HepG2 (cell line): ENCODE measurements around the gene INTS1. TPM values are rescaled to one million over a fixed set of nuclear protein-coding genes. Genes with fewer than 3 reads are reported as not detected.
A peak's percentile ranks its signal among the peaks of the same experiment; 100 is the strongest.

ENCODE experiments used
- ARHGAP35 ChIP-seq: sonication (generic); formaldehyde crosslinking; IDR thresholded peaks from 2 replicates; pipeline ENCODE4 v1.9.0; 2022; ENCODE audit warnings: mild to moderate bottlenecking, inconsistent platforms, moderate library complexity, missing genetic modification reagents, borderline replicate concordance
- ATF4 ChIP-seq, 2 experiments: fragments of 450-650 bp in 1 of 2; sonication (generic) in 1 of 2; formaldehyde crosslinking; IDR thresholded peaks; 2 replicates each; pipeline versions ENCODE4 v1.5.0 to v1.8.0; 2020 to 2022; ENCODE audit warnings: mild to moderate bottlenecking in 1 of 2, missing genetic modification reagents in 1 of 2
- CREB1 ChIP-seq, 2 experiments: fragments of 450-650 bp in 1 of 2; IDR thresholded peaks; 2 replicates each; pipeline ENCODE4 v1.6.1; 2016 to 2017; ENCODE audit warnings: control low read depth in 1 of 2, mild to moderate bottlenecking in 1 of 2, missing compliant biosample characterization in 1 of 2, missing genetic modification characterization in 1 of 2
- GTF3A ChIP-seq: sonication (generic); formaldehyde crosslinking; conservative IDR thresholded peaks from 2 replicates; pipeline ENCODE4 v1.4.0; 2020; ENCODE audit warnings: mild to moderate bottlenecking, missing genetic modification reagents
- HIVEP1 ChIP-seq: sonication (generic); formaldehyde crosslinking; IDR thresholded peaks from 2 replicates; pipeline ENCODE4 v1.4.0; 2020; ENCODE audit warnings: mild to moderate bottlenecking, missing genetic modification reagents
- HNF4G ChIP-seq, 2 experiments: sonication (generic) in 1 of 2; formaldehyde crosslinking in 1 of 2; IDR thresholded peaks; 2 replicates each; pipeline versions ENCODE4 v1.4.0 to v1.6.1; 2011 to 2020; ENCODE audit warnings: borderline replicate concordance in 2 of 2, low read depth in 2 of 2, mild to moderate bottlenecking in 2 of 2, low read length in 1 of 2, missing genetic modification reagents in 1 of 2, moderate library complexity in 1 of 2
- JUND ChIP-seq: sonication (generic); formaldehyde crosslinking; IDR thresholded peaks from 2 replicates; pipeline ENCODE4 v1.8.0; 2022; ENCODE audit warnings: mild to moderate bottlenecking, missing genetic modification reagents
- KMT2A ChIP-seq: sonication (generic); formaldehyde crosslinking; IDR thresholded peaks from 2 replicates; pipeline ENCODE4 v1.4.0; 2020; ENCODE audit warnings: missing genetic modification reagents
- MAF1 ChIP-seq: sonication (generic); formaldehyde crosslinking; IDR thresholded peaks from 2 replicates; pipeline ENCODE4 v1.5.0; 2020; ENCODE audit warnings: missing genetic modification reagents, borderline replicate concordance
- MIER3 ChIP-seq: IDR thresholded peaks from 2 replicates; pipeline ENCODE4 v1.6.1; 2016; ENCODE audit warnings: missing compliant biosample characterization, borderline replicate concordance
- NCOA1 ChIP-seq: sonication (generic); formaldehyde crosslinking; IDR thresholded peaks from 2 replicates; pipeline ENCODE4 v1.9.0; 2021; ENCODE audit warnings: missing genetic modification reagents
- PAX8 ChIP-seq: sonication (generic); formaldehyde crosslinking; IDR thresholded peaks from 2 replicates; pipeline ENCODE4 v1.8.0; 2022; ENCODE audit warnings: mild to moderate bottlenecking, missing genetic modification reagents, borderline replicate concordance
- PHF5A ChIP-seq: IDR thresholded peaks from one replicate; pipeline ENCODE4 v1.6.1; 2018; ENCODE audit warnings: low read depth, missing genetic modification reagents; ENCODE audit not compliant: unreplicated experiment
- POGK ChIP-seq: sonication (generic); formaldehyde crosslinking; conservative IDR thresholded peaks from 2 replicates; pipeline ENCODE4 v1.8.0; 2022; ENCODE audit warnings: mild to moderate bottlenecking, moderate library complexity, missing genetic modification reagents
- SMAD9 ChIP-seq: sonication (generic); formaldehyde crosslinking; IDR thresholded peaks from 2 replicates; pipeline ENCODE4 v1.5.1; 2020; ENCODE audit warnings: mild to moderate bottlenecking, missing genetic modification reagents
- SOX5 ChIP-seq: IDR thresholded peaks from 2 replicates; pipeline ENCODE4 v1.6.1; 2016; ENCODE audit warnings: borderline replicate concordance
- SP140L ChIP-seq: sonication (generic); formaldehyde crosslinking; IDR thresholded peaks from 2 replicates; pipeline ENCODE4 v1.4.0; 2020; ENCODE audit warnings: missing genetic modification reagents, borderline replicate concordance
- SPEN ChIP-seq: sonication (generic); formaldehyde crosslinking; IDR thresholded peaks from 2 replicates; pipeline ENCODE4 v1.5.1; 2020; ENCODE audit warnings: low read depth, mild to moderate bottlenecking, missing genetic modification reagents
- ZC3H13 ChIP-seq: sonication (generic); formaldehyde crosslinking; IDR thresholded peaks from 2 replicates; pipeline ENCODE4 v1.8.1; 2023; ENCODE audit warnings: mild to moderate bottlenecking, missing genetic modification reagents, moderate library complexity
- ZIK1 ChIP-seq: sonication (generic); formaldehyde crosslinking; IDR thresholded peaks from 2 replicates; pipeline ENCODE4 v1.5.0; 2020; ENCODE audit warnings: mild to moderate bottlenecking, low read depth, missing genetic modification reagents, borderline replicate concordance
- ZNF251 ChIP-seq: sonication (generic); formaldehyde crosslinking; IDR thresholded peaks from 2 replicates; pipeline ENCODE4 v1.9.0; 2021; ENCODE audit warnings: mild to moderate bottlenecking, missing genetic modification reagents
- ZNF414 ChIP-seq: sonication (generic); formaldehyde crosslinking; IDR thresholded peaks from 2 replicates; pipeline ENCODE4 v1.5.0; 2020; ENCODE audit warnings: missing genetic modification reagents
- ZNF564 ChIP-seq: sonication (generic); formaldehyde crosslinking; IDR thresholded peaks from 2 replicates; pipeline ENCODE4 v1.8.1; 2023; ENCODE audit warnings: mild to moderate bottlenecking, missing genetic modification reagents
- ZNF773 ChIP-seq: sonication (generic); formaldehyde crosslinking; IDR thresholded peaks from 2 replicates; pipeline ENCODE4 v1.4.0; 2020; ENCODE audit warnings: missing genetic modification reagents, borderline replicate concordance
- ZNF891 ChIP-seq: sonication (generic); formaldehyde crosslinking; IDR thresholded peaks from 2 replicates; pipeline ENCODE4 v1.5.0; 2020; ENCODE audit warnings: mild to moderate bottlenecking, missing genetic modification reagents
- polyA plus RNA-seq, 8 experiments: library from polyadenylated mRNA; depleted of rRNA in 3 of 8; stranded (reverse) in 7 of 8; unstranded in 1 of 8; fragments of >200 nt; fragmentation: Illumina TruSeq in 4 of 8; extraction: Trizol in 4 of 8; gene quantifications; 2 replicates each; pipeline versions ENCODE4 v1.2.1 to v1.2.3, GENCODE V29; 2011 to 2016; ENCODE audit warnings: low read depth in 4 of 8, missing spikeins in 1 of 8, mixed read lengths in 1 of 8; ENCODE audit not compliant: insufficient read depth in 1 of 8
- total RNA-seq, 5 experiments: library from RNA; depleted of rRNA; stranded (reverse); fragments of >200 nt; fragmentation: Illumina TruSeq; extraction: Trizol; gene quantifications; 2 replicates each; pipeline ENCODE4 v1.2.3, GENCODE V29; 2016; ENCODE audit warnings: low read depth in 1 of 5

The INTS1 gene
- total and polyA plus RNA-seq, 2 of the 13 experiments (the other 11 are each of a cell fraction or from before 2014, with no cell fraction given), result 13.7 to 29.0 TPM

- peak; percentile 56; the same call in 1 of the 2 replicates for TF ChIP-seq ZC3H13 (CRISPR knock-in tag)
- no peak for TF ChIP-seq ZNF564 (CRISPR knock-in tag)
- peak; percentile 57; the same call in 1 of the 2 replicates for TF ChIP-seq KMT2A
- TF ChIP-seq PAX8, result no peak
- TF ChIP-seq HIVEP1 (CRISPR knock-in tag), result peak; percentile 94
- 0 out of 2 replicates have a peak, but pooled peaks have one; percentile 17 for TF ChIP-seq GTF3A
- TF ChIP-seq ZNF773 (CRISPR knock-in tag), result peak; percentile 47; the same call in 1 of the 2 replicates
- no peak for TF ChIP-seq ZNF251 (CRISPR knock-in tag)
- TF ChIP-seq ARHGAP35, result peak; percentile 32; the same call in 1 of the 2 replicates
- peak; percentile 61; the same call in 1 of the 2 replicates for TF ChIP-seq MIER3 (CRISPR knock-in tag)
- peak; percentile 81; the same call in 1 of the 2 replicates for TF ChIP-seq ZNF891 (CRISPR knock-in tag)
- TF ChIP-seq NCOA1 (CRISPR knock-in tag), result peak; percentile 89
- peak; percentile 60; the same call in 1 of the 2 replicates for TF ChIP-seq MAF1
- no peak for TF ChIP-seq POGK (CRISPR knock-in tag)
- 0 out of 2 replicates have a peak, but pooled peaks have one; percentile 24 for TF ChIP-seq HNF4G (IDR thresholded peaks at IDR 0.05; ENCODE audit: borderline replicate concordance, low read depth, low read length)
- peak; percentile 63; the same call in 1 of the 2 replicates for TF ChIP-seq HNF4G (CRISPR knock-in tag; IDR thresholded peaks at IDR 0.05; ENCODE audit: borderline replicate concordance, low read depth)
- TF ChIP-seq SPEN (CRISPR knock-in tag), result peak; percentile 74
- peak; percentile 100 for TF ChIP-seq JUND (CRISPR knock-in tag)
- TF ChIP-seq ZNF414, result peak; percentile 82; the same call in 1 of the 2 replicates
- TF ChIP-seq SMAD9 (CRISPR knock-in tag), result no peak
- 0 out of 4 replicates have a peak, but pooled peaks of 1 of the 2 experiments have one; percentile 58 for TF ChIP-seq ATF4 (CRISPR knock-in tag; IDR thresholded peaks at IDR 0.05)
- TF ChIP-seq CREB1 (IDR thresholded peaks at IDR 0.05), result peak; percentile 86
- TF ChIP-seq CREB1 (CRISPR knock-in tag; IDR thresholded peaks at IDR 0.05), result peak; percentile 81; the same call in 1 of the 2 replicates
- TF ChIP-seq SOX5 (CRISPR knock-in tag), result peak; percentile 53; the same call in 1 of the 2 replicates
- peak; percentile 72; the same call in 1 of the 2 replicates for TF ChIP-seq ZIK1 (CRISPR knock-in tag)
- TF ChIP-seq SP140L (CRISPR knock-in tag), result peak; percentile 53; the same call in 1 of the 2 replicates
- TF ChIP-seq PHF5A (CRISPR knock-in tag), result peak; percentile 56
Observed at GRCh38 chr7:1536743-1537534, 32.8 kb upstream of the INTS1 start (continued).
